GM20431 (cell line): ENCODE data around the gene ADAM21.
"Not testable (repeated sequence)": the region's sequence is repeated elsewhere in the genome, so short reads cannot be mapped to it uniquely, and the experiment has no call there.

ENCODE experiments used
- in situ Hi-C: fragments of 300-500 bp; cut with MseI, MboI; formaldehyde crosslinking; loops from one replicate; pipeline ENCODE4 v1.15.0; 2020; ENCODE audit warnings: low sequenced_read_pairs; ENCODE audit not compliant: unreplicated experiment

ADAM21 gene

DNA sequence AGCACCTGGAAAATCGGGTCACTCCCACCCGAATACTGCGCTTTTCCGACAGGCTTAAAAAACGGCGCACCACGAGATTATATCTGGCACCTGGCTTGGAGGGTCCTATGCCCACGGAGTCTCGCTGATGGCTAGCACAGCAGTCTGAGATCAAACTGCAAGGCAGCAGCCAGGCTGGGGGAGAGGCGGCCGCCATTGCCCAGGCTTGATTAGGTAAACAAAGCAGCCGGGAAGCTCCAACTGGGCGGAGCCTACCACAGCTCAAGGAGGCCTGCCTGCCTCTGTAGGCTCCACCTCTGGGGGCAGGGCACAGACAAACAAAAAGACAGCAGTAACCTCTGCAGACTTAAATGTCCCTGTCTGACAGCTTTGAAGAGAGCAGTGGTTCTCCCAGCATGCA lies 23.5 kb downstream of the ADAM21 start:
- in situ Hi-C loops = not testable (repeated sequence)

DNA sequence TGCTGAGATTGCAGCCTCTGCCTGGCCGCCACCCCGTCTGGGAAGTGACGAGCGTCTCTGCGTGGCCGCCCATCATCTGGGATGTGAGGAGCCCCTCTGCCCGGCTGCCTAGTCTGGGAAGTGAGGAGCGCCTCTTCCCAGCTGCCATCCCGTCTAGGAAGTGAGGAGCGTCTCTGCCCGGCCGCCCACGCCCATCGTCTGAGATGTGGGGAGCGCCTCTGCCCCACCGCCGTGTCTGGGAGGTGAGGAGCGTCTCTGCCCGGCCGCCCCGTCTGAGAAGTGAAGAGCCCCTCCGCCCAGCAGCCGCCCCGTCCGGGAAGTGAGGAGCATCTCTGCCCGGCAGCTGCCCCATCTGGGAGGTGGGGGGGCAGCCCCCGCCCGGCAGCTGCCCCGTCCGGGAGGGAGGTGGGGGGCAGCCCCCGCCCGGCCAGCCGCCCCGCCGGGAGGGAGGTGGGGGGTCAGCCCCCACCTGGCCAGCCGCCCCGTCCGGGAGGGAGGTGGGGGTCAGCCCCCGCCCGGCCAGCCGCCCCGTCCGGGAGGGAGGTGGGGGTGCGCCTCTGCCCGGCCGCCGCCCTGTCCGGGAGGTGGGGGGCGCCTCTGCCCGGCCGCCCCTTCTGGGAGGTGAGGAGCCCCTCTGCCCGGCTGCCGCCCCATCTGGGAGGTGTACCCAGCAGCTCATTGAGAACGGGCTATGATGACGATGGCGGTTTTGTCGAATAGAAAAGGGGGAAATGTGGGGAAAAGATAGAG lies 25.6 kb downstream of the ADAM21 start:
- in situ Hi-C loops = not testable (repeated sequence)

- in situ Hi-C loops = no loop called here
Observed at GRCh38 chr14:70489579-70490200, 37.7 kb downstream of the ADAM21 start.

GRCh38 chr14:70498191-70498590 lies 46.2 kb downstream of the ADAM21 start:
- in situ Hi-C loops = no loop called here
